ENCODE results near the gene CLGN.

DNA sequence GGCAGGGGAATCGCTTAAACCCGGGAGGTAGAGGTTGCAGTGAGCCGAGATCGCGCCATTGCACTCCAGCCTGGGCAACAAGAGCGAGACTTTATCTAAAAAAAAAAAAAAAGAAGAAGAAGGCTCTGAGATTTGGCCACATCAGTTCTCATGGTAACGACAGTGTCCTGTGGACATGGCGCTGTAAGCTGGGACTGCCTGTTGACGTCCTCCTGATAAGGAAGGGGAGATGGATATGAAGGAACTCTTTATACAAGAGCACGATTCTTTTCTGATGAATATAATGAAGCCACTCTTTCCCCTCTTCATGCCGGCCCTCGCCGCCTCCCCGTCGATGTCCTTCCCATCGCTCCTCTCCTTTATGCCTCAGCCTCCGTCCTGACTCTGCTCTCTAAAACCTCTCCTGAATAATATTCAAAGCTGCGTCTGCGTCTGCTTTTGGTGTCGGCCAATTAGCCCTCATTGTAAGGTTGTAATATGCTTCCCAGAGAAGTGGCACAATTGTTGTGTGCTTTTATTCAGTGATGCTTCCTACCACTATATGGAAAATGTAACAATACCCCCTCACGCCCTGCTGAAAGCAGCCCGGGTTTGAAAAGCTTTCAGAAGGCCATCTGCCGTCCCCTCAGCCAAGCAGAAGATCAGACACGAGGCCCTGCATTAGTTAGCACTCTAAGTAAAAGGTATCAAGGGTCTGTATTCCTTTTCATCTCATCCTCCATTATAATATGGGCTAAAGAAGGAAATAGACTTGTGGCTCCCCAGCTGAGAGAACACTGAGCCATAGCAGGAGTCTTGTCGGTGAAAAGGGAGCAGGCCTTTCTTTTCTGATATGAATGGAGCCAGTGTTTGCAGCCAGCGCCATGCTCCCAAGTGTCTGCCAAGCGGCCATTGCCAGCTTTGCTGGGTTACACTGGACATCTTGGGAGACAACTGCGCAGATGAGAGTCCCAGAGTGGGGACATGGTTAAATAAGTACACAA lies 76.1 kb downstream of the CLGN start:
- TF ChIP-seq POLR2A (IDR thresholded peaks at IDR 0.05) (no peak), CTCF (IDR thresholded peaks at IDR 0.05) (no peak)
